Measurements from ENCODE around the gene ATP5ME. TPM values are rescaled to one million over a fixed set of nuclear protein-coding genes. Genes with fewer than 3 reads are reported as not detected.

Gene ATP5ME
- total RNA-seq, 1 donor from 2014 or later = 148 TPM

DNA sequence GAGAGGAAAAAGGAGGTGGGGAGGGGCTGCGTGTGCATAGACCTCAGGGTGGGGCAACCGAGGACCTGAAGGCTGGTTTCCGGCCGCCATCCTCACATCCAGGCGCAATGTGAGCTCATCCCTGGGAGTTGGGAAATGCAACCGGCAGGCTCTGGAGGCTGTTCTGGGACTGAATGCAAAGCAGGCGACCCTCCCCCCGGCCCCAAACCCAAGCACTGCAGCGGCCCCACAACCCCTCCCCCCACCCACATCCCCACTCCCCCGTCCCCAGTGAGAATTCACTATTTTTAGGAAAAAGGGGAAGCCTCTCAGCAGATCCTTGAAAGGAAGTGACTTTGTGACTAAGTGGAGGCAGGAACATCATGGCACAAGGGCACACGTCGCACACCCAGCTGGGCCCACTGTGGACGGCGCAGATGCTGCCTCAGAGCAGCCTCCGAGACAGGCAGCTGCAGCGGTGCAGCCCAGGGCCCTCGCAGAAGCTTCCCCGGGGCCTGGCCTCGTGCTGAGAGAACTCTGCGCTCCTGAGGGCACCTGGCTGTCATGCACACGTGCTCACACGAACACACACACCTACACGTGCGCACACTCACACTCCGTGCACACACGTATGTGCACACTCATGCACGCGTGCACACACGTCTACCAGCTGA lies 50.0 kb downstream of the ATP5ME start:
- DNase-seq (ENCODE audit: extremely low read depth, low read depth, low spot score) = no peak

DNA sequence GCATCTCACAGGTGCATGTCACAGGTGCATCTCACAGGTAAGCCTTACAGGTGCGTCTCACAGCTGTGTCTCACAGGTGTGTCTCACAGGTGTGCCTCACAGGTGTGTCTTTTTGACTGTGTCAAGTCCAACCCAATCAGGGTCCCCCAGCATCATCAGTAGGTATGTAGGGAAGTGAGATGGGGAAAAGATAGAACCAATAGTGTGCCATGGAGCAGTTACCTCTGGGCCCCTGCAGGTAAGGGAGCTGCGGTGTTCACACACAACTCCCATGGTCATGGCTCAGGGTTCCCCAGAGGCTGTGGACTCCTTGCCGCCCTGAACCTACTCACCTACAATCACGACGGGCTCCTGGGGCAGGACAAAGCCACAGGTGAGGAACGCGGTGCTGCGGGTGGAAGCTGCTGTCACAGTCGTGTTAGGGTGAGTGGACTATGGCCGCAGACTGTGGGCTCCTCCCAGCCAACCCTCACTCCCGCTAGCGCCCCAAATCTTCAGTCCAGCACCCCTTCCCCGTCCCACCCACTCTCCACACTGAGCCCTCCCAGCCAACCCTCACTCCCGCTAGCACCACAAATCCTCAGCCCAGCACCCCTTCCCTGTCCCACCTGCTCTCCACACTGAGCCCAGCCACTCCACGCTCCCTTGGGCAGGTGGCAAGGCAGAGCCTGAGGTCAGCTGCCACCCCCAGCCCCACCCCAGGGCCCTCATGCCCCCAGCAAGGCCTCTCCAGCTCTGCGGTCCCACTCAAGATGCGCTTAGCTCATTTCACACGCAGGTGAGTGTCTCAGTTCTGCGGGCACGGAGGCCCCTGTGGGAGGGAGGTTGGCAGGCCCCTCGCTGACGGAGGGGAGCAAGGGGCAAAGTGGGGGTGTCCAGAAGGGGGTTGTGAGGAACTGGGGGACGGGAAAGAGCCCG lies 50.8 kb downstream of the ATP5ME start:
- DNase-seq (ENCODE audit: extremely low read depth, low read depth, low spot score) = no peak

Other genes starting within 250 kb of the ATP5ME start
- gene ZNF721, start 175.1 kb downstream of the ATP5ME start, total RNA-seq = 10.7 TPM in 2 replicates
- 62.4 and 63.8 TPM in 2 replicates for gene PIGG, start 175.1 kb downstream of the ATP5ME start, total RNA-seq
- gene TMEM271, start 98.0 kb downstream of the ATP5ME start, total RNA-seq = not detected in 2 replicates
- gene PDE6B, start 48.7 kb downstream of the ATP5ME start, total RNA-seq = 0.39 and 1.5 TPM in 2 replicates
- 5.9 and 14.4 TPM in 2 replicates for gene MYL5, start 266 bp upstream of the ATP5ME start, total RNA-seq
- gene SLC49A3, start 14.9 kb upstream of the ATP5ME start, total RNA-seq = 6.9 and 10.0 TPM in 2 replicates
- 69.2 and 84.1 TPM in 2 replicates for gene PCGF3, start 31.6 kb upstream of the ATP5ME start, total RNA-seq
- 0.29 TPM in 1 of 2 replicates, not detected in the other for gene CPLX1, start 151.9 kb upstream of the ATP5ME start, total RNA-seq